ENCODE data around the gene NME7. TPM values are rescaled to one million over a fixed set of nuclear protein-coding genes. Genes with fewer than 3 reads are reported as not detected.

Gene NME7
- total and polyA plus RNA-seq, 2 experiments from 2014 or later, result 39.1 to 48.5 TPM

- no peak overlapping the region for H3K4me2 ChIP-seq
- H3K4me3 ChIP-seq, result no peak overlapping the region
- H3K9me3 Mint-ChIP-seq, result no peaks in the 10 kb centered on the region
- no peaks in the 10 kb centered on the region for H3F3A ChIP-seq (replicated peaks; ENCODE audit: low read depth)
- no peak overlapping the region for H3K27ac ChIP-seq (ENCODE audit: low read depth)
- H3K36me3 Mint-ChIP-seq (ENCODE audit: low read depth), result no peaks in the 10 kb centered on the region
- no peaks in the 10 kb centered on the region for H3K9me2 ChIP-seq (ENCODE audit: insufficient read depth)
- ATAC-seq, result no peak
- H3K27me3 ChIP-seq (ENCODE audit: insufficient read depth), result no peaks in the 10 kb centered on the region
- no peak overlapping the region for H2AFZ ChIP-seq
- no peak overlapping the region for H3K27ac Mint-ChIP-seq
- no peak for DNase-seq (ENCODE audit: low spot score)
- no peaks in the 10 kb centered on the region for H3K36me3 ChIP-seq (ENCODE audit: insufficient read depth)
- peaks cover 2% of the 10 kb centered on the region; the same call in 2 of the 3 replicates for H3K4me1 Mint-ChIP-seq
- H3K4me3 Mint-ChIP-seq, result no peak overlapping the region
- TF ChIP-seq ZNF114 (CRISPR knock-in tag; IDR thresholded peaks at IDR 0.05) (no peak), ETS1 (IDR thresholded peaks at IDR 0.05) (no peak), STAT1 (IDR thresholded peaks at IDR 0.05; ENCODE audit: unreplicated experiment) (no peak), EZH2 (IDR thresholded peaks at IDR 0.05; ENCODE audit: low read depth, unreplicated experiment) (no peak)
- TF ChIP-seq, protein P1, sequence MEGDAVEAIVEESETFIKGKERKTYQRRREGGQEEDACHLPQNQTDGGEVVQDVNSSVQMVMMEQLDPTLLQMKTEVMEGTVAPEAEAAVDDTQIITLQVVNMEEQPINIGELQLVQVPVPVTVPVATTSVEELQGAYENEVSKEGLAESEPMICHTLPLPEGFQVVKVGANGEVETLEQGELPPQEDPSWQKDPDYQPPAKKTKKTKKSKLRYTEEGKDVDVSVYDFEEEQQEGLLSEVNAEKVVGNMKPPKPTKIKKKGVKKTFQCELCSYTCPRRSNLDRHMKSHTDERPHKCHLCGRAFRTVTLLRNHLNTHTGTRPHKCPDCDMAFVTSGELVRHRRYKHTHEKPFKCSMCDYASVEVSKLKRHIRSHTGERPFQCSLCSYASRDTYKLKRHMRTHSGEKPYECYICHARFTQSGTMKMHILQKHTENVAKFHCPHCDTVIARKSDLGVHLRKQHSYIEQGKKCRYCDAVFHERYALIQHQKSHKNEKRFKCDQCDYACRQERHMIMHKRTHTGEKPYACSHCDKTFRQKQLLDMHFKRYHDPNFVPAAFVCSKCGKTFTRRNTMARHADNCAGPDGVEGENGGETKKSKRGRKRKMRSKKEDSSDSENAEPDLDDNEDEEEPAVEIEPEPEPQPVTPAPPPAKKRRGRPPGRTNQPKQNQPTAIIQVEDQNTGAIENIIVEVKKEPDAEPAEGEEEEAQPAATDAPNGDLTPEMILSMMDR (conservative IDR thresholded peaks at IDR 0.05; ENCODE audit: low read depth in 2 of 2), result no peak
- no peaks in the 10 kb centered on the region for H4K20me1 ChIP-seq (replicated peaks; ENCODE audit: insufficient read depth)
- peaks cover 4% of the 10 kb centered on the region; the same call in 1 of the 2 replicates for H3K79me2 ChIP-seq (replicated peaks; ENCODE audit: insufficient read depth)
- 0 out of 2 replicates have a peak, but pooled peaks cover 6% of the 10 kb centered on the region for H3K4me1 ChIP-seq (ENCODE audit: insufficient read depth)
- peaks cover 5% of the 10 kb centered on the region for H3K27me3 Mint-ChIP-seq (ENCODE audit: insufficient read depth, low read depth, poor library complexity)
Measured at GRCh38 chr1:169347688-169348382, 19.8 kb downstream of the NME7 start.

- no peak overlapping the region for H3K27ac Mint-ChIP-seq
- Histone ChIP-seq H3K4me1 (ENCODE audit: insufficient read depth) (0 out of 2 replicates have a peak, but pooled peaks cover 7% of the 10 kb centered on the region), H2AFZ (no peak overlapping the region), H3K4me3 (no peak overlapping the region), H3K36me3 (ENCODE audit: insufficient read depth) (0 out of 2 replicates have a peak, but pooled peaks cover 5% of the 10 kb centered on the region), H3K27ac (ENCODE audit: low read depth) (no peak overlapping the region), H4K20me1 (replicated peaks; ENCODE audit: insufficient read depth) (no peaks in the 10 kb centered on the region), H3K27me3 (ENCODE audit: insufficient read depth) (no peaks in the 10 kb centered on the region), H3F3A (replicated peaks; ENCODE audit: low read depth) (no peaks in the 10 kb centered on the region), H3K9me2 (ENCODE audit: insufficient read depth) (no peaks in the 10 kb centered on the region), H3K4me2 (no peak overlapping the region), H3K79me2 (replicated peaks; ENCODE audit: insufficient read depth) (no peaks in the 10 kb centered on the region; the same call in 1 of the 2 replicates)
- H3K27me3 Mint-ChIP-seq (ENCODE audit: insufficient read depth, low read depth, poor library complexity), result peaks cover 5% of the 10 kb centered on the region
- ATAC-seq (no peak), DNase-seq (ENCODE audit: low spot score) (no peak)
- no peak overlapping the region for H3K4me3 Mint-ChIP-seq
- peaks cover 2% of the 10 kb centered on the region; the same call in 2 of the 3 replicates for H3K4me1 Mint-ChIP-seq
- H3K36me3 Mint-ChIP-seq (ENCODE audit: low read depth), result peaks cover 11% of the 10 kb centered on the region
- peaks cover 6% of the 10 kb centered on the region for H3K9me3 Mint-ChIP-seq
- TF ChIP-seq EZH2phosphoT487 (IDR thresholded peaks at IDR 0.05; ENCODE audit: unreplicated experiment) (no peak), JUNB (IDR thresholded peaks at IDR 0.05; ENCODE audit: unreplicated experiment) (no peak), STAT1 (IDR thresholded peaks at IDR 0.05; ENCODE audit: unreplicated experiment) (no peak), CREB1 (CRISPR knock-in tag; IDR thresholded peaks at IDR 0.05; ENCODE audit: low read depth) (no peak), ETS1 (IDR thresholded peaks at IDR 0.05) (no peak), POLR2AphosphoS5 (IDR thresholded peaks at IDR 0.05; ENCODE audit: low read depth) (no peak), ZNF331 (CRISPR knock-in tag; IDR thresholded peaks at IDR 0.05; ENCODE audit: low read depth) (no peak), EZH2 (IDR thresholded peaks at IDR 0.05; ENCODE audit: low read depth, unreplicated experiment) (no peak), ZNF114 (CRISPR knock-in tag; IDR thresholded peaks at IDR 0.05) (no peak)
- TF ChIP-seq, protein P1 (conservative IDR thresholded peaks at IDR 0.05; ENCODE audit: low read depth in 2 of 2), result no peak
- TF ChIP-seq, protein P2, sequence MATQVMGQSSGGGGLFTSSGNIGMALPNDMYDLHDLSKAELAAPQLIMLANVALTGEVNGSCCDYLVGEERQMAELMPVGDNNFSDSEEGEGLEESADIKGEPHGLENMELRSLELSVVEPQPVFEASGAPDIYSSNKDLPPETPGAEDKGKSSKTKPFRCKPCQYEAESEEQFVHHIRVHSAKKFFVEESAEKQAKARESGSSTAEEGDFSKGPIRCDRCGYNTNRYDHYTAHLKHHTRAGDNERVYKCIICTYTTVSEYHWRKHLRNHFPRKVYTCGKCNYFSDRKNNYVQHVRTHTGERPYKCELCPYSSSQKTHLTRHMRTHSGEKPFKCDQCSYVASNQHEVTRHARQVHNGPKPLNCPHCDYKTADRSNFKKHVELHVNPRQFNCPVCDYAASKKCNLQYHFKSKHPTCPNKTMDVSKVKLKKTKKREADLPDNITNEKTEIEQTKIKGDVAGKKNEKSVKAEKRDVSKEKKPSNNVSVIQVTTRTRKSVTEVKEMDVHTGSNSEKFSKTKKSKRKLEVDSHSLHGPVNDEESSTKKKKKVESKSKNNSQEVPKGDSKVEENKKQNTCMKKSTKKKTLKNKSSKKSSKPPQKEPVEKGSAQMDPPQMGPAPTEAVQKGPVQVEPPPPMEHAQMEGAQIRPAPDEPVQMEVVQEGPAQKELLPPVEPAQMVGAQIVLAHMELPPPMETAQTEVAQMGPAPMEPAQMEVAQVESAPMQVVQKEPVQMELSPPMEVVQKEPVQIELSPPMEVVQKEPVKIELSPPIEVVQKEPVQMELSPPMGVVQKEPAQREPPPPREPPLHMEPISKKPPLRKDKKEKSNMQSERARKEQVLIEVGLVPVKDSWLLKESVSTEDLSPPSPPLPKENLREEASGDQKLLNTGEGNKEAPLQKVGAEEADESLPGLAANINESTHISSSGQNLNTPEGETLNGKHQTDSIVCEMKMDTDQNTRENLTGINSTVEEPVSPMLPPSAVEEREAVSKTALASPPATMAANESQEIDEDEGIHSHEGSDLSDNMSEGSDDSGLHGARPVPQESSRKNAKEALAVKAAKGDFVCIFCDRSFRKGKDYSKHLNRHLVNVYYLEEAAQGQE (IDR thresholded peaks at IDR 0.05; ENCODE audit: unreplicated experiment), result no peak
Measured at GRCh38 chr1:169346036-169346589, 21.5 kb downstream of the NME7 start.
